ENCODE measurements around the gene CACNB1. TPM values are rescaled to one million over a fixed set of nuclear protein-coding genes. Genes with fewer than 3 reads are reported as not detected.
A peak's percentile ranks its signal among the peaks of the same experiment; 100 is the strongest.

The CACNB1 gene
- total and polyA plus RNA-seq, 2 of the 13 experiments (the other 11 are each of a cell fraction or from before 2014, with no cell fraction given), result 0.75 to 1.5 TPM

GRCh38 chr17:39195568-39196160, 1.8 kb downstream of the CACNB1 start:
- Histone ChIP-seq H3K27ac (ENCODE audit: extremely low read length, insufficient read depth, low read length) (no peak overlapping the region), H3K9me3 (ENCODE audit: low read length) (no peaks in the 10 kb centered on the region), H3K79me2 (ENCODE audit: insufficient read depth, low read length) (peaks cover 5% of the 10 kb centered on the region), H3K4me3 (replicated peaks in 1 of 3; ENCODE audit: insufficient read depth in 1 of 3, low read depth in 2 of 3, low read length in 3 of 3) (no peak overlapping the region), H3K27me3 (ENCODE audit: control insufficient read depth in 1 of 2, insufficient read depth in 2 of 2, low read length in 2 of 2) (no peaks in the 10 kb centered on the region; a peak in 1 of 5 replicates), H2AFZ (ENCODE audit: low read length) (no peak overlapping the region), H3K4me1 (ENCODE audit: insufficient read depth, low read length) (peaks cover 43% of the 10 kb centered on the region), H3K9ac (ENCODE audit: insufficient read depth, low read depth, low read length) (no peak overlapping the region), H3K36me3 (replicated peaks in 1 of 2; ENCODE audit: control insufficient read depth in 1 of 2, insufficient read depth in 2 of 2, low read length in 2 of 2) (no peaks in the 10 kb centered on the region), H4K20me1 (ENCODE audit: insufficient read depth, low read length) (no peaks in the 10 kb centered on the region), H3K4me2 (ENCODE audit: low read depth, low read length) (no peak overlapping the region)
- WGBS (ENCODE audit: low lambda C conversion rate), result 73% methylated on average over 8 of the region's 8 CpGs
- ChIA-PET CTCF (ENCODE audit: low intra/inter-chr PET ratio, low total read pairs) (interaction anchor here (1.0 kb wide), 1 partner anchor 44 kb away, joined by 3 read pairs; no protein-coding TSS in a partner anchor), POLR2A (no interaction called here)
- in situ Hi-C loops (cut with HindIII; ENCODE audit: extremely low pct_ligation_motif_present, low pct_unique_long_range_greater_than_20kb) (no loop called here), intact Hi-C loops (cut with micrococcal nuclease; ENCODE audit: unreplicated experiment) (no loop called here)
- BruUV-seq (replicated peaks), result no TSS peak
- TF ChIP-seq DZIP1 (CRISPR knock-in tag; IDR thresholded peaks at IDR 0.05) (no peak), ZNF619 (CRISPR knock-in tag; IDR thresholded peaks at IDR 0.05) (no peak)
- DNase-seq (ENCODE audit: low spot score), result no peak
- no peak for FAIRE-seq
- no peak for ATAC-seq

- H3K79me2 ChIP-seq (ENCODE audit: insufficient read depth, low read length), result no peaks in the 10 kb centered on the region
- ChIA-PET POLR2A (no interaction called here), CTCF (ENCODE audit: low intra/inter-chr PET ratio, low total read pairs) (interaction anchor here (0.9 to 1.7 kb wide), 3 partner anchors 41 to 50 kb away, joined by 3 to 6 read pairs (median 3); no protein-coding TSS in a partner anchor)
- H3K4me2 ChIP-seq (ENCODE audit: low read depth, low read length), result peak overlapping the region; percentile 48; the same call in 1 of the 2 replicates
- BruUV-seq (replicated peaks), result no TSS peak
- in situ Hi-C loops (cut with HindIII; ENCODE audit: extremely low pct_ligation_motif_present, low pct_unique_long_range_greater_than_20kb) (no loop called here), intact Hi-C loops (cut with micrococcal nuclease; ENCODE audit: unreplicated experiment) (loop anchor here (5.0 kb wide), 1 partner anchor 47 kb away; no protein-coding TSS in a partner anchor)
- H3K27ac ChIP-seq (ENCODE audit: extremely low read length, insufficient read depth, low read length), result no peak overlapping the region
- no peak overlapping the region for H3K9ac ChIP-seq (ENCODE audit: insufficient read depth, low read depth, low read length)
- WGBS (ENCODE audit: low lambda C conversion rate), result 70% methylated on average over 10 of the region's 10 CpGs
- no peak overlapping the region for H2AFZ ChIP-seq (ENCODE audit: low read length)
- peak overlapping the region in 1 of 3 experiments; percentile 34; a peak in 1 of 6 replicates for H3K4me3 ChIP-seq (replicated peaks in 1 of 3; ENCODE audit: insufficient read depth in 1 of 3, low read depth in 2 of 3, low read length in 3 of 3)
- FAIRE-seq (no peak), ATAC-seq (no peak), DNase-seq (ENCODE audit: low spot score) (no peak)
- no peaks in the 10 kb centered on the region for H3K36me3 ChIP-seq (replicated peaks in 1 of 2; ENCODE audit: control insufficient read depth in 1 of 2, insufficient read depth in 2 of 2, low read length in 2 of 2)
- no peaks in the 10 kb centered on the region for H4K20me1 ChIP-seq (ENCODE audit: insufficient read depth, low read length)
- no peaks in the 10 kb centered on the region; a peak in 1 of 5 replicates for H3K27me3 ChIP-seq (ENCODE audit: control insufficient read depth in 1 of 2, insufficient read depth in 2 of 2, low read length in 2 of 2)
- H3K9me3 ChIP-seq (ENCODE audit: low read length), result no peaks in the 10 kb centered on the region
- H3K4me1 ChIP-seq (ENCODE audit: insufficient read depth, low read length), result peaks cover 43% of the 10 kb centered on the region
- TF ChIP-seq RARA (CRISPR knock-in tag; IDR thresholded peaks at IDR 0.05) (no peak), DPF2 (CRISPR knock-in tag; IDR thresholded peaks at IDR 0.05; ENCODE audit: borderline replicate concordance, low read depth) (no peak), CREB1 (IDR thresholded peaks at IDR 0.05) (no peak), CREB1 (CRISPR knock-in tag; IDR thresholded peaks at IDR 0.05) (no peak), BCL3 (CRISPR knock-in tag; IDR thresholded peaks at IDR 0.05) (peak; percentile 33; the same call in 1 of the 2 replicates), ZNF850 (CRISPR knock-in tag; conservative IDR thresholded peaks at IDR 0.05) (no peak), DZIP1 (CRISPR knock-in tag; IDR thresholded peaks at IDR 0.05) (0 out of 2 replicates have a peak, but pooled peaks have one; percentile 33), MEIS2 (CRISPR knock-in tag; IDR thresholded peaks at IDR 0.05) (no peak), NFIB (CRISPR knock-in tag; IDR thresholded peaks at IDR 0.05; ENCODE audit: borderline replicate concordance) (0 out of 2 replicates have a peak, but pooled peaks have one; percentile 53)
These were observed 2.4 kb downstream of the CACNB1 start for GRCh38 chr17:39194985-39195524.
